Psoas muscle (tissue), 8 donors: Measurements from ENCODE around the gene ITK. TPM values are rescaled to one million over a fixed set of nuclear protein-coding genes. Genes with fewer than 3 reads are reported as not detected.

Experiments used
- ATAC-seq, 4 donors: fragments of 200-7000 bp; cut with Tn5 transposase; one replicate each; pipeline ENCODE4 v1.9.1; 2020; ENCODE audit warnings: moderate library complexity in 3 of 4, mild to moderate bottlenecking in 2 of 4
- DNase-seq, 2 donors: peaks; one replicate each; pipeline ENCODE4 v3.0.0-alpha.2; 2020
- H3K27ac ChIP-seq: fragments of 200-600 bp; one replicate; pipeline ENCODE4 v1.8.0; 2022
- H3K27me3 ChIP-seq, 3 donors: fragments of 200-600 bp in 1 of 3; one replicate each; pipeline versions ENCODE4 v1.6.1 to v1.8.0; 2013 to 2022; ENCODE audit warnings: low read length in 2 of 3, mild to moderate bottlenecking in 2 of 3, moderate library complexity in 1 of 3; ENCODE audit not compliant: insufficient read depth in 3 of 3
- H3K36me3 ChIP-seq, 2 donors: fragments of 200-600 bp in 1 of 2; one replicate each; pipeline versions ENCODE4 v1.6.1 to v1.8.0; 2013 to 2022; ENCODE audit warnings: low read depth in 1 of 2, mild to moderate bottlenecking in 1 of 2, moderate library complexity in 1 of 2; ENCODE audit not compliant: insufficient read depth in 1 of 2
- H3K4me1 ChIP-seq: fragments of 200-600 bp; one replicate; pipeline ENCODE4 v1.8.0; 2022
- H3K4me3 ChIP-seq: fragments of 200-600 bp; one replicate; pipeline ENCODE4 v1.8.0; 2022; ENCODE audit warnings: mild to moderate bottlenecking
- H3K9me3 ChIP-seq: fragments of 200-600 bp; one replicate; pipeline ENCODE4 v1.8.0; 2022
- WGBS, 3 donors: extraction: QIAGEN DNeasy Blood & Tissue Kit; methylation state at CpG; one replicate each; pipeline versions ENCODE4 v1.1.6 to v1.1.7; 2013; 5-methylcytosine and 5-hydroxymethylcytosine counted together
- intact Hi-C, 2 donors: fragments of 100-400 bp; cut with DNase I; formaldehyde crosslinking; loops; one replicate each; pipeline versions ENCODE4 v1.11.0 to v1.14.2; 2022
- polyA plus RNA-seq, 3 donors: library from polyadenylated mRNA; stranded (reverse); fragments of 200-250 nt; gene quantifications; one replicate each; pipeline ENCODE4 v1.2.3, GENCODE V29; 2013
- total RNA-seq, 4 donors: library from RNA; stranded (reverse); fragmentation: NEBNext Ultra II Directional in 2 of 4; extraction: Animal tissue kit (Norgen Biotek cat#: 25700) in 2 of 4; gene quantifications; one replicate each; pipeline versions ENCODE4 v1.2.1 to v1.2.4, GENCODE V29; 2021 to 2023
- TF ChIP-seq, protein P1 (sequence below): fragments of 200-600 bp; IDR thresholded peaks from one replicate; pipeline ENCODE4 v1.8.0; 2022; ENCODE audit warnings: antibody characterized with exemption
- donor health status: healthy with polysubstance abuse.
- donor health status: DM: no; HTN: no; CAD: no; lungs with moderate emphysema.
- donor health status: Bipolar disorder and iron deficiency.
- donor health status: healthy.
- donor health status: DM: yes; HTN: yes; CAD: no.
- donor health status: DM: no; HTN: no; CAD: no.
- donor health status: DM: no; HTN: no; CAD: no.
- donor health status: DM: yes; HTN: yes; CAD: no.

The ITK gene
- total and polyA plus RNA-seq, 7 donors, result 0.04 to 1.0 (median 0.28) TPM

DNA sequence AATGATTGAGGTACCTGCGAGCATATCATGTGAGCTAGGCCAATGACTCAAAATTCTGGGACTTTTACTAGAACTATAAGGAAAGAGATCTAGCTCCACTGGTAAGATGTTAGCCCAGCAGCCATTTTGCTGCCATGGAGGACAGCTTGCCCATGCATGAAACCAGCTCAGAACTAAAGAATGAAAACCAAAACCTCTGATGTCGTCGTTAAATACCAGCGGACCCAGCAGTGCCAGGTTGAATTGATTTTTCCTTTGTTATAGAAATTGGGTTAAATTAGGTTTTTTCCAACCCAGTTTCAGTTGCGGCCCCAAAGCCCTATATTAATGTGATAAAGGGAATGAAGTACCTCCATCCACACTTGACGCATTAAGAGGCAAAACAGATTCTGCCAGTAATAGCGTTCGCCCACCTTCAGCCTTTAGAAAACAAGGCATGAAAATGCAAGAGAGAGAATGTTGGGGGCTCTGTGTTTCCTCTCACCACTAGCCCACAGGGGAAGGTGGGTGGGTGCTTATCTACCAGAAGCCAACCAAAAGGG lies 5.5 kb upstream of the ITK start:
- Histone ChIP-seq H3K4me1 (no peaks in the 10 kb centered on the region), H3K27ac (no peak overlapping the region), H3K4me3 (no peak overlapping the region), H3K36me3 (no peaks in the 10 kb centered on the region), H3K9me3 (no peaks in the 10 kb centered on the region), H3K27me3 (no peaks in the 10 kb centered on the region)
- intact Hi-C loops, result no loop called here
- DNase-seq (no peak), ATAC-seq (no peak)
- 88 to 95% (median 89%) methylated on average over 8 of the region's 8 CpGs for WGBS, 3 donors
- TF ChIP-seq, protein P1, sequence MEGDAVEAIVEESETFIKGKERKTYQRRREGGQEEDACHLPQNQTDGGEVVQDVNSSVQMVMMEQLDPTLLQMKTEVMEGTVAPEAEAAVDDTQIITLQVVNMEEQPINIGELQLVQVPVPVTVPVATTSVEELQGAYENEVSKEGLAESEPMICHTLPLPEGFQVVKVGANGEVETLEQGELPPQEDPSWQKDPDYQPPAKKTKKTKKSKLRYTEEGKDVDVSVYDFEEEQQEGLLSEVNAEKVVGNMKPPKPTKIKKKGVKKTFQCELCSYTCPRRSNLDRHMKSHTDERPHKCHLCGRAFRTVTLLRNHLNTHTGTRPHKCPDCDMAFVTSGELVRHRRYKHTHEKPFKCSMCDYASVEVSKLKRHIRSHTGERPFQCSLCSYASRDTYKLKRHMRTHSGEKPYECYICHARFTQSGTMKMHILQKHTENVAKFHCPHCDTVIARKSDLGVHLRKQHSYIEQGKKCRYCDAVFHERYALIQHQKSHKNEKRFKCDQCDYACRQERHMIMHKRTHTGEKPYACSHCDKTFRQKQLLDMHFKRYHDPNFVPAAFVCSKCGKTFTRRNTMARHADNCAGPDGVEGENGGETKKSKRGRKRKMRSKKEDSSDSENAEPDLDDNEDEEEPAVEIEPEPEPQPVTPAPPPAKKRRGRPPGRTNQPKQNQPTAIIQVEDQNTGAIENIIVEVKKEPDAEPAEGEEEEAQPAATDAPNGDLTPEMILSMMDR, result no peak

- H3K9me3 ChIP-seq, result no peaks in the 10 kb centered on the region
- TF ChIP-seq, protein P1, result no peak
- DNase-seq (no peak), ATAC-seq (no peak)
- intact Hi-C loops, result no loop called here
- H3K27me3 ChIP-seq, result no peaks in the 10 kb centered on the region
- H3K4me3 ChIP-seq, result no peak overlapping the region
- no peaks in the 10 kb centered on the region for H3K36me3 ChIP-seq
- H3K27ac ChIP-seq, result no peak overlapping the region
- 68 to 72% (median 69%) methylated on average over 6 of the region's 6 CpGs for WGBS, 3 donors
- no peaks in the 10 kb centered on the region for H3K4me1 ChIP-seq
Observed at GRCh38 chr5:157177953-157178352, 2.7 kb upstream of the ITK start.

DNA sequence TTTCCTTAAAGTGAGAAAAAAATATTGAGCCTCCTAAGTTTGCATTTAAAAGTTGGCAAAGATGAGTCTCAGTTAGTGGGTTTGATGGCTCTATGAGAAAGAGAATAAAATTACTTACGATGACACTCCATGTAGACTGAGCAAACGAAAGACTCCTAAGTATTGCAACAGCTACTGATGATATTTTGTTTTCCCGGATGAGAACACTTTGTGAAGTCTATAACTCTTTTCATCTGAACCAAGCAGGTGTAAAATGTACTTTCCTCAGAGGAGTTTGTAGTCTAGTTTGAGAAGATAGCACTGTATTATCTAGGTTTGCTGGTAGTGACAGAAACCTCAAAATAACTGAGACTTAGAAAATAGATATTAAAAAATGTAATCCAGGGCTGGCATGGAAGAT lies 1.7 kb upstream of the ITK start:
- TF ChIP-seq, protein P1, result no peak
- Histone ChIP-seq H3K4me1 (no peaks in the 10 kb centered on the region), H3K27ac (no peak overlapping the region), H3K4me3 (no peak overlapping the region), H3K27me3 (no peaks in the 10 kb centered on the region), H3K9me3 (no peaks in the 10 kb centered on the region), H3K36me3 (no peaks in the 10 kb centered on the region)
- intact Hi-C loops, result no loop called here
- ATAC-seq (no peak), DNase-seq (no peak)
- WGBS, 3 donors, result 71 to 83% (median 80%) methylated on average over 3 of the region's 3 CpGs

- intact Hi-C loops, result no loop called here
- no peak overlapping the region for H3K4me3 ChIP-seq
- ATAC-seq (no peak), DNase-seq (no peak)
- H3K36me3 ChIP-seq, result no peaks in the 10 kb centered on the region
- 70 to 75% (median 74%) methylated on average over 3 of the region's 3 CpGs for WGBS, 3 donors
- H3K27me3 ChIP-seq, result peaks cover 0 to 2% (median 0%) of the 10 kb centered on the region in 3 donors
- H3K27ac ChIP-seq, result no peak overlapping the region
- TF ChIP-seq, protein P1, result no peak
- H3K4me1 ChIP-seq, result no peaks in the 10 kb centered on the region
- H3K9me3 ChIP-seq, result no peaks in the 10 kb centered on the region
Observed at GRCh38 chr5:157182143-157182757, 1.6 kb downstream of the ITK start.
